GM23248 (cell line): ENCODE measurements around the gene GEMIN8. TPM values are rescaled to one million over a fixed set of nuclear protein-coding genes. Genes with fewer than 3 reads are reported as not detected.

Experiments used
- DNase-seq: peaks from one replicate; pipeline ENCODE4 v3.0.0-alpha.2; 2015
- H2AFZ ChIP-seq: fragments of 200-600 bp; sonication (generic); 2 replicates; pipeline ENCODE4 v1.6.1; 2016; ENCODE audit warnings: antibody characterized with exemption
- H3F3A ChIP-seq: fragments of 200-600 bp; sonication (generic); 2 replicates; pipeline ENCODE4 v1.6.1; 2016; ENCODE audit warnings: mild to moderate bottlenecking, antibody characterized with exemption, mixed run types; ENCODE audit not compliant: insufficient read depth
- H3K27ac ChIP-seq: fragments of 200-600 bp; sonication (generic); 2 replicates; pipeline ENCODE4 v1.5.1; 2016; ENCODE audit warnings: mild to moderate bottlenecking
- H3K27me3 ChIP-seq: fragments of 200-600 bp; sonication (generic); replicated peaks from 2 replicates; pipeline ENCODE4 v1.6.1; 2016; ENCODE audit warnings: mild to moderate bottlenecking; ENCODE audit not compliant: insufficient read depth
- H3K36me3 ChIP-seq: fragments of 200-600 bp; sonication (generic); 2 replicates; pipeline ENCODE4 v1.6.1; 2016; ENCODE audit warnings: low read depth, mild to moderate bottlenecking
- H3K4me1 ChIP-seq: fragments of 200-600 bp; sonication (generic); 2 replicates; pipeline ENCODE4 v1.6.1; 2016; ENCODE audit warnings: mild to moderate bottlenecking; ENCODE audit not compliant: insufficient read depth
- H3K4me2 ChIP-seq: fragments of 200-600 bp; sonication (generic); one replicate; pipeline ENCODE4 v1.6.1; 2016; ENCODE audit warnings: mild to moderate bottlenecking; ENCODE audit not compliant: unreplicated experiment
- H3K4me3 ChIP-seq: fragments of 200-600 bp; sonication (generic); 2 replicates; pipeline ENCODE4 v1.5.1; 2016; ENCODE audit warnings: mild to moderate bottlenecking
- H3K79me2 ChIP-seq: fragments of 200-600 bp; sonication (generic); 2 replicates; pipeline ENCODE4 v1.6.1; 2016; ENCODE audit warnings: mild to moderate bottlenecking; ENCODE audit not compliant: insufficient read depth
- H3K9ac ChIP-seq: fragments of 200-600 bp; sonication (generic); 2 replicates; pipeline ENCODE4 v1.6.1; 2016; ENCODE audit warnings: mild to moderate bottlenecking
- H3K9me2 ChIP-seq: fragments of 200-600 bp; sonication (generic); 2 replicates; pipeline ENCODE4 v1.6.1; 2016; ENCODE audit warnings: mixed run types, mild to moderate bottlenecking, moderate library complexity; ENCODE audit not compliant: insufficient read depth
- H3K9me3 ChIP-seq: fragments of 200-600 bp; sonication (generic); one replicate; pipeline ENCODE4 v1.6.1; 2017; ENCODE audit warnings: low read depth
- H4K20me1 ChIP-seq: fragments of 200-600 bp; sonication (generic); 2 replicates; pipeline ENCODE4 v1.6.0; 2016; ENCODE audit not compliant: insufficient read depth
- EZH2 ChIP-seq: fragments of 200-600 bp; sonication (generic); IDR thresholded peaks from 2 replicates; pipeline ENCODE4 v1.6.1; 2018; ENCODE audit warnings: antibody characterized with exemption, mild to moderate bottlenecking; ENCODE audit not compliant: insufficient read depth, poor library complexity, severe bottlenecking
- EZH2phosphoT487 ChIP-seq: fragments of 200-600 bp; sonication (generic); IDR thresholded peaks from 2 replicates; pipeline ENCODE4 v1.6.1; 2018; ENCODE audit warnings: antibody characterized with exemption, moderate library complexity, mild to moderate bottlenecking, low read depth; ENCODE audit not compliant: insufficient read depth
- WGBS, 2 experiments: methylation state at CpG; one replicate each; pipeline ENCODE4 v1.1.6; 2015 to 2017; ENCODE audit warnings: low lambda C conversion rate in 2 of 2, low coverage in 1 of 2; ENCODE audit errors: missing lambda C conversion rate in 2 of 2; 5-methylcytosine and 5-hydroxymethylcytosine counted together
- in situ Hi-C: fragments of 300-500 bp; cut with MboI; formaldehyde crosslinking; loops from 2 replicates; pipeline ENCODE4 v1.15.0; 2020
- polyA plus RNA-seq: library from polyadenylated mRNA; unstranded; fragments of >200 nt; fragmentation: Nextera tagmentation; extraction: Ambion mirVana; gene quantifications from 2 replicates; pipeline ENCODE4 v1.2.1, GENCODE V29; 2016
- total RNA-seq: library from RNA; depleted of rRNA; stranded (reverse); fragments of >200 nt; shearing (Covaris generic); gene quantifications from 2 replicates; pipeline ENCODE4 v1.2.3, GENCODE V29; 2014; rRNA removed

The GEMIN8 gene
- total and polyA plus RNA-seq, 2 experiments from 2014 or later, result 12.1 to 20.5 TPM

DNA sequence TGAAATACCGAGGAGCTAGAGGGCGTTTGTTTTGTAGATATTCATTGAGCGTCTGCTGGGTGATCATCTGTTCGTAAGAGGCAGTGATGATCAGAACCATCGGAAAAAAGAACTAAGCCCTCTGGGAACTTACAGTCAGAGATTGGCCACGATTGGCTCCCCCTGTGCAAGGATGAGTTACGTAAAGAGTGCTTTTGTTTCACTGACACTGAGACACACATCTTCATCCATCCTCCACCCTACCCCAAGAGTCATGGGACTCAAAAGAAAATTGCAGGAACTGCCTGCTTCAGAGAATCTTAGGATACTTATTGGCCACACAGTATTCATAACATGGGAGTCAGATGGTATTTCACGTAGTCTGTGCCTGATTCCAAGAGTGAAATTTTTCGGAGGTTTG, 62.1 kb downstream of the GEMIN8 start:
- Histone ChIP-seq H3K4me3 (no peak overlapping the region), H3K9me2 (no peaks in the 10 kb centered on the region), H3K36me3 (no peaks in the 10 kb centered on the region), H3K27ac (no peak overlapping the region), H3K9ac (no peak overlapping the region), H2AFZ (no peak overlapping the region), H3K9me3 (no peaks in the 10 kb centered on the region), H3K4me2 (no peak overlapping the region), H3F3A (no peaks in the 10 kb centered on the region), H3K27me3 (no peaks in the 10 kb centered on the region), H3K79me2 (no peaks in the 10 kb centered on the region), H4K20me1 (no peaks in the 10 kb centered on the region), H3K4me1 (no peaks in the 10 kb centered on the region)
- no peak for DNase-seq
- TF ChIP-seq EZH2 (no peak), EZH2phosphoT487 (no peak)
- in situ Hi-C loops, result no loop called here
- 73 to 78% methylated on average over 9 of the region's 9 CpGs for WGBS, 2 experiments

DNA sequence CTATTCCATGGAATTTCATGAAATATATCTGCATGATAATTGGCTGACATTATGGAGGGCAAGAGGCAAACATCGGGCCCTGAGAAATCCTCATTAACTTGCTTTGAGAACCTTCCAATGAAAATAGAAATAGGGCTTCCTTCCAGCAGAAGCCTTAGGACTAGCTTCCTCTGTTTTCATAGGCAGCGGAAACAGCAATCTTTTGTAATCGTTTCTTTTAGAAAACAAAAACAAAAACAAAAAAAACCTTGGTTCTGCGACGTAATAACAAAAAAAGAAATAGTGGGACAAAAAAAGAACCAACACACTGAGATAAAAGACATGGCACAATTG, 62.9 kb downstream of the GEMIN8 start:
- Histone ChIP-seq H3F3A (no peaks in the 10 kb centered on the region), H3K9me3 (no peaks in the 10 kb centered on the region), H3K4me2 (no peak overlapping the region), H3K79me2 (no peaks in the 10 kb centered on the region), H3K9me2 (no peaks in the 10 kb centered on the region), H3K9ac (no peak overlapping the region), H3K27me3 (no peaks in the 10 kb centered on the region), H2AFZ (no peak overlapping the region), H3K4me3 (no peak overlapping the region), H4K20me1 (no peaks in the 10 kb centered on the region), H3K4me1 (no peaks in the 10 kb centered on the region), H3K27ac (no peak overlapping the region), H3K36me3 (no peaks in the 10 kb centered on the region)
- in situ Hi-C loops, result no loop called here
- DNase-seq, result no peak
- TF ChIP-seq EZH2 (no peak), EZH2phosphoT487 (no peak)
- 75 to 79% methylated on average over 5 of the region's 5 CpGs for WGBS, 2 experiments

DNA sequence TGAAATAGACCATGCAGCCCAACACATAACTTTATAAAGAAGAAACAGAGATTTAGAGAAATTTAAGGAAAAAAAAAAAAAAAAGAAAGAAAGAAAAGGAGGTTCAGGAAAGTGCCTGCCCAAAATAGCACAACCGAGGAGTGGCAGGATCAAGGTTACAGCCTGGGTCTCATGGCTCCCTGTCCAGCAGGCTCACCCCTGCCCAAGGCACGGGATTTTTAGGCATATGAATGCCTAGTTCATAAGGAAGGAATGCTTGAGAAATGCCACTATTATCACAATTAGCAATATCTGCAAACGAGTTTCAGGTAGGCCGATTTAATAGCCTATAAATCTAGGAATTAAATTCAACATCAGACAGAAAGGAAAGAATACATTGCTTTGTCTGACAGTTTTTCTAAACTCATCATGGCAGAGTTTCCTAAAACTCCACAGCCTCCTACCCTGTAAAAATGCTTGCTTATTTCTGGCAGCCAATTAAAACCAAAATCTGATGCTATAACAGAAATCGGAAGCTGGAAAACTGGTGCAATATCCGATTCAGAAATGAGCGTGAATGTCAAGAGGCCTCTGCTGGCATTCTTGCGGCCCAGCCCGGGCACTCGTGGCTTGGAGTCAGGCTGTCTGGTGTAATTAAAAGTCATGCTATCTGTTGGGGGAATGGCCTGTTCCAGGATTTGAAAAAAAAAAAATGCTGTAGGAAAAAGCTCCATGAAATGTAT, 63.5 kb downstream of the GEMIN8 start:
- H3K9me3 ChIP-seq, result no peaks in the 10 kb centered on the region
- H3K36me3 ChIP-seq, result no peaks in the 10 kb centered on the region
- H3K27ac ChIP-seq, result no peak overlapping the region
- H3F3A ChIP-seq, result no peaks in the 10 kb centered on the region
- no peak overlapping the region for H2AFZ ChIP-seq
- in situ Hi-C loops, result no loop called here
- no peaks in the 10 kb centered on the region for H3K4me1 ChIP-seq
- no peaks in the 10 kb centered on the region for H3K9me2 ChIP-seq
- no peak for TF ChIP-seq EZH2
- no peak for TF ChIP-seq EZH2phosphoT487
- no peaks in the 10 kb centered on the region for H3K79me2 ChIP-seq
- no peak for DNase-seq
- WGBS, 2 experiments, result 75% methylated on average over 10 of the region's 10 CpGs
- H4K20me1 ChIP-seq, result no peaks in the 10 kb centered on the region
- H3K9ac ChIP-seq, result no peak overlapping the region
- no peaks in the 10 kb centered on the region for H3K27me3 ChIP-seq
- no peak overlapping the region for H3K4me2 ChIP-seq
- no peak overlapping the region for H3K4me3 ChIP-seq

- Histone ChIP-seq H3K4me1 (no peaks in the 10 kb centered on the region), H3K9me2 (no peaks in the 10 kb centered on the region), H3K36me3 (no peaks in the 10 kb centered on the region), H2AFZ (no peak overlapping the region), H3K27me3 (no peaks in the 10 kb centered on the region), H4K20me1 (no peaks in the 10 kb centered on the region), H3K4me2 (no peak overlapping the region), H3K4me3 (no peak overlapping the region), H3K79me2 (no peaks in the 10 kb centered on the region), H3K27ac (no peak overlapping the region), H3K9ac (no peak overlapping the region), H3K9me3 (no peaks in the 10 kb centered on the region), H3F3A (no peaks in the 10 kb centered on the region)
- no peak for DNase-seq
- in situ Hi-C loops, result no loop called here
- TF ChIP-seq EZH2phosphoT487 (no peak), EZH2 (no peak)
- WGBS, 2 experiments, result 65 to 71% methylated on average over 6 of the region's 6 CpGs
Measured at GRCh38 chrX:13965531-13965930, 64.2 kb downstream of the GEMIN8 start.

GRCh38 chrX:13956998-13957397, 72.7 kb downstream of the GEMIN8 start:
- no peak for TF ChIP-seq EZH2phosphoT487
- TF ChIP-seq EZH2, result no peak
- DNase-seq, result no peak
- Histone ChIP-seq H3K27me3 (no peaks in the 10 kb centered on the region), H3K4me3 (no peak overlapping the region), H4K20me1 (no peaks in the 10 kb centered on the region), H3K4me1 (no peaks in the 10 kb centered on the region), H3K36me3 (no peaks in the 10 kb centered on the region), H3K9ac (no peak overlapping the region), H3K27ac (no peak overlapping the region), H3K9me3 (no peaks in the 10 kb centered on the region), H3K79me2 (no peaks in the 10 kb centered on the region), H2AFZ (no peak overlapping the region), H3K4me2 (no peak overlapping the region), H3K9me2 (no peaks in the 10 kb centered on the region), H3F3A (no peaks in the 10 kb centered on the region)
- in situ Hi-C loops, result no loop called here
- 56 to 71% methylated on average over 3 to 4 of the region's 4 CpGs for WGBS, 2 experiments

Other genes with a start within 250 kb of the GEMIN8 start
- gene GPM6B, start 212.8 kb downstream of the GEMIN8 start, total RNA-seq, result 0.65 TPM in 1 of 2 replicates, not detected in the other
- 0.25 and 0.40 TPM in 2 replicates for gene GPM6B, start 212.8 kb downstream of the GEMIN8 start, polyA plus RNA-seq